PFSK-1 (cell line): ENCODE results near the gene HTRA2.

Experiments used
- FOXP2 ChIP-seq: optimal IDR thresholded peaks from 2 replicates; pipeline ENCODE3; 2011; ENCODE audit warnings: borderline replicate concordance, control low read depth, inconsistent platforms; ENCODE audit not compliant: insufficient read depth; ENCODE audit errors: extremely low read length, extremely low read depth
- POLR2AphosphoS5 ChIP-seq: IDR thresholded peaks from 2 replicates; pipeline ENCODE4 v1.6.1; 2012; ENCODE audit warnings: low read depth, mild to moderate bottlenecking, control low read depth, low read length, moderate library complexity
- REST ChIP-seq, 2 experiments: IDR thresholded peaks; 2 replicates each; pipeline versions ENCODE4 v1.6.1 to v1.8.0; 2011 to 2012; ENCODE audit warnings: low read depth in 2 of 2, low read length in 2 of 2, control low read depth in 1 of 2, inconsistent platforms in 1 of 2, mild to moderate bottlenecking in 1 of 2, moderate library complexity in 1 of 2; ENCODE audit not compliant: insufficient read depth in 1 of 2
- SIN3A ChIP-seq: IDR thresholded peaks from 2 replicates; pipeline ENCODE4 v1.6.1; 2012; ENCODE audit warnings: mild to moderate bottlenecking, low read length, moderate library complexity, borderline replicate concordance; ENCODE audit not compliant: insufficient read depth
- TAF1 ChIP-seq: IDR thresholded peaks from 2 replicates; pipeline ENCODE4 v1.6.1; 2012; ENCODE audit warnings: low read length, control low read depth, borderline replicate concordance; ENCODE audit not compliant: insufficient read depth

HTRA2 gene

GRCh38 chr2:74502720-74503505 lies 26.8 kb upstream of the HTRA2 start:
- TF ChIP-seq POLR2AphosphoS5 (no peak), TAF1 (no peak), FOXP2 (no peak), SIN3A (no peak), REST (IDR thresholded peaks at IDR 0.05; ENCODE audit: insufficient read depth in 1 of 2, low read depth in 2 of 2, low read length in 2 of 2) (no peak)

- TF ChIP-seq TAF1 (no peak), REST (IDR thresholded peaks at IDR 0.05; ENCODE audit: insufficient read depth in 1 of 2, low read depth in 2 of 2, low read length in 2 of 2) (no peak), FOXP2 (no peak), SIN3A (no peak), POLR2AphosphoS5 (no peak)
Observed at GRCh38 chr2:74503506-74504475, 25.9 kb upstream of the HTRA2 start.

GRCh38 chr2:74504591-74504990 lies 25.1 kb upstream of the HTRA2 start:
- no peak for TF ChIP-seq POLR2AphosphoS5
- TF ChIP-seq REST (IDR thresholded peaks at IDR 0.05; ENCODE audit: insufficient read depth in 1 of 2, low read depth in 2 of 2, low read length in 2 of 2), result no peak
- TF ChIP-seq SIN3A, result no peak
- TF ChIP-seq TAF1, result no peak
- no peak for TF ChIP-seq FOXP2

GRCh38 chr2:74505448-74506246 lies 24.1 kb upstream of the HTRA2 start:
- TF ChIP-seq POLR2AphosphoS5, result no peak

GRCh38 chr2:74507145-74507925 lies 22.4 kb upstream of the HTRA2 start, which contains the start of gene PCGF1:
Gene PCGF1 (minus strand): TSS chr2:74507695. CDS start chr2:74507668, 27 bp downstream.
- TF ChIP-seq POLR2AphosphoS5 (peak; percentile 69; the same call in 1 of the 2 replicates), SIN3A (no peak), TAF1 (peak; percentile 78; the same call in 1 of the 2 replicates)
